ENCODE data around the gene RIT2.

The RIT2 gene

GRCh38 chr18:42892181-42892580 lies 223.3 kb downstream of the RIT2 start:
- TF ChIP-seq, protein P1, sequence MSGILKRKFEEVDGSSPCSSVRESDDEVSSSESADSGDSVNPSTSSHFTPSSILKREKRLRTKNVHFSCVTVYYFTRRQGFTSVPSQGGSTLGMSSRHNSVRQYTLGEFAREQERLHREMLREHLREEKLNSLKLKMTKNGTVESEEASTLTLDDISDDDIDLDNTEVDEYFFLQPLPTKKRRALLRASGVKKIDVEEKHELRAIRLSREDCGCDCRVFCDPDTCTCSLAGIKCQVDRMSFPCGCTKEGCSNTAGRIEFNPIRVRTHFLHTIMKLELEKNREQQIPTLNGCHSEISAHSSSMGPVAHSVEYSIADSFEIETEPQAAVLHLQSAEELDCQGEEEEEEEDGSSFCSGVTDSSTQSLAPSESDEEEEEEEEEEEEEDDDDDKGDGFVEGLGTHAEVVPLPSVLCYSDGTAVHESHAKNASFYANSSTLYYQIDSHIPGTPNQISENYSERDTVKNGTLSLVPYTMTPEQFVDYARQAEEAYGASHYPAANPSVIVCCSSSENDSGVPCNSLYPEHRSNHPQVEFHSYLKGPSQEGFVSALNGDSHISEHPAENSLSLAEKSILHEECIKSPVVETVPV (CRISPR knock-in tag; IDR thresholded peaks at IDR 0.05) = 0 out of 2 replicates have a peak, but pooled peaks have one; percentile 37
- TF ChIP-seq ZFP3 (CRISPR knock-in tag; IDR thresholded peaks at IDR 0.05) (peak; percentile 13; the same call in 1 of the 2 replicates), SNAI2 (CRISPR knock-in tag; IDR thresholded peaks at IDR 0.05) (0 out of 2 replicates have a peak, but pooled peaks have one; percentile 29), ISL1 (CRISPR knock-in tag; IDR thresholded peaks at IDR 0.05) (peak; percentile 97), ESRRG (CRISPR knock-in tag; IDR thresholded peaks at IDR 0.05) (no peak), TCF4 (CRISPR knock-in tag; IDR thresholded peaks at IDR 0.05; ENCODE audit: borderline replicate concordance) (0 out of 2 replicates have a peak, but pooled peaks have one; percentile 20), ZFP30 (CRISPR knock-in tag; IDR thresholded peaks at IDR 0.05) (no peak)
- TF ChIP-seq, protein P2, sequence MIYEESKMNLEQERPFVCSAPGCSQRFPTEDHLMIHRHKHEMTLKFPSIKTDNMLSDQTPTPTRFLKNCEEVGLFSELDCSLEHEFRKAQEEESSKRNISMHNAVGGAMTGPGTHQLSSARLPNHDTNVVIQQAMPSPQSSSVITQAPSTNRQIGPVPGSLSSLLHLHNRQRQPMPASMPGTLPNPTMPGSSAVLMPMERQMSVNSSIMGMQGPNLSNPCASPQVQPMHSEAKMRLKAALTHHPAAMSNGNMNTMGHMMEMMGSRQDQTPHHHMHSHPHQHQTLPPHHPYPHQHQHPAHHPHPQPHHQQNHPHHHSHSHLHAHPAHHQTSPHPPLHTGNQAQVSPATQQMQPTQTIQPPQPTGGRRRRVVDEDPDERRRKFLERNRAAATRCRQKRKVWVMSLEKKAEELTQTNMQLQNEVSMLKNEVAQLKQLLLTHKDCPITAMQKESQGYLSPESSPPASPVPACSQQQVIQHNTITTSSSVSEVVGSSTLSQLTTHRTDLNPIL (CRISPR knock-in tag; IDR thresholded peaks at IDR 0.05; ENCODE audit: low read depth) = peak; percentile 82
- ATAC-seq = no peak

GRCh38 chr18:42891705-42892104 lies 223.8 kb downstream of the RIT2 start:
- TF ChIP-seq ARNTL (CRISPR knock-in tag; IDR thresholded peaks at IDR 0.05; ENCODE audit: borderline replicate concordance, low read depth) (no peak), TOX (CRISPR knock-in tag; IDR thresholded peaks at IDR 0.05; ENCODE audit: borderline replicate concordance) (no peak), ZFP3 (CRISPR knock-in tag; IDR thresholded peaks at IDR 0.05) (no peak), ZC3H10 (CRISPR knock-in tag; IDR thresholded peaks at IDR 0.05) (no peak), TSHZ2 (CRISPR knock-in tag; IDR thresholded peaks at IDR 0.05) (no peak)
- ATAC-seq = no peak

DNA sequence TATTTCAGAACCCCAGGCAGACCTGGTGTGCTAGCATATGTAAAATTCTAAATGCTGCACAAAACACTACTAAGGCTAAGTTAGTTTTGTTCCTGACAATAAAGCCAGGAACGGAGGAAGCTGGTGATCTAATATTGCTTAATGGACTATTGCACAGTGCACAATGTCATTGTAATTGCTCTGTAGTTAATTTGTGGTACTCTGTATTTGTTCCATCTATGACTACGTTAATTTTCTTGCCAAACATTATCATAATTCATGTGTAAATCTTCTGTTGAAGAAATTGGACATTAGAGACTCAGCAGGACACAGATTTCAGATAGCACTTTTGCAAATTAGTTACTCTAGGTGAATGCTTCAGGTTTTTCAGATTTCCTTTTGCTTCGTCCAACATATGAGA lies 232.3 kb downstream of the RIT2 start:
- no peak for ATAC-seq
- TF ChIP-seq ARNTL (CRISPR knock-in tag; IDR thresholded peaks at IDR 0.05; ENCODE audit: borderline replicate concordance, low read depth) = no peak
- peak; percentile 88 for TF ChIP-seq ISL1 (CRISPR knock-in tag; IDR thresholded peaks at IDR 0.05)
- no peak for TF ChIP-seq PPARA (CRISPR knock-in tag; IDR thresholded peaks at IDR 0.05; ENCODE audit: borderline replicate concordance)
- TF ChIP-seq OSR1 (CRISPR knock-in tag; IDR thresholded peaks at IDR 0.05) = no peak
- no peak; the same call in 1 of the 2 replicates for TF ChIP-seq GLIS3 (CRISPR knock-in tag; IDR thresholded peaks at IDR 0.05)
- no peak for TF ChIP-seq ZFP30 (CRISPR knock-in tag; IDR thresholded peaks at IDR 0.05)
- no peak for TF ChIP-seq ESRRG (CRISPR knock-in tag; IDR thresholded peaks at IDR 0.05)
- peak; percentile 62; the same call in 1 of the 2 replicates for TF ChIP-seq TSHZ2 (CRISPR knock-in tag; IDR thresholded peaks at IDR 0.05)
- no peak for TF ChIP-seq ZC3H10 (CRISPR knock-in tag; IDR thresholded peaks at IDR 0.05)
- TF ChIP-seq, protein P3, sequence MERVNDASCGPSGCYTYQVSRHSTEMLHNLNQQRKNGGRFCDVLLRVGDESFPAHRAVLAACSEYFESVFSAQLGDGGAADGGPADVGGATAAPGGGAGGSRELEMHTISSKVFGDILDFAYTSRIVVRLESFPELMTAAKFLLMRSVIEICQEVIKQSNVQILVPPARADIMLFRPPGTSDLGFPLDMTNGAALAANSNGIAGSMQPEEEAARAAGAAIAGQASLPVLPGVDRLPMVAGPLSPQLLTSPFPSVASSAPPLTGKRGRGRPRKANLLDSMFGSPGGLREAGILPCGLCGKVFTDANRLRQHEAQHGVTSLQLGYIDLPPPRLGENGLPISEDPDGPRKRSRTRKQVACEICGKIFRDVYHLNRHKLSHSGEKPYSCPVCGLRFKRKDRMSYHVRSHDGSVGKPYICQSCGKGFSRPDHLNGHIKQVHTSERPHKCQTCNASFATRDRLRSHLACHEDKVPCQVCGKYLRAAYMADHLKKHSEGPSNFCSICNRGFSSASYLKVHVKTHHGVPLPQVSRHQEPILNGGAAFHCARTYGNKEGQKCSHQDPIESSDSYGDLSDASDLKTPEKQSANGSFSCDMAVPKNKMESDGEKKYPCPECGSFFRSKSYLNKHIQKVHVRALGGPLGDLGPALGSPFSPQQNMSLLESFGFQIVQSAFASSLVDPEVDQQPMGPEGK (CRISPR knock-in tag; IDR thresholded peaks at IDR 0.05; ENCODE audit: borderline replicate concordance) = no peak
- TF ChIP-seq TOX (CRISPR knock-in tag; IDR thresholded peaks at IDR 0.05; ENCODE audit: borderline replicate concordance) = no peak
- TF ChIP-seq ZNF70 (CRISPR knock-in tag; IDR thresholded peaks at IDR 0.05) = no peak
- TF ChIP-seq, protein P2 (CRISPR knock-in tag; IDR thresholded peaks at IDR 0.05; ENCODE audit: low read depth) = peak; percentile 62
- no peak for TF ChIP-seq RARB (CRISPR knock-in tag; IDR thresholded peaks at IDR 0.05)
- no peak for TF ChIP-seq BACH2 (CRISPR knock-in tag; IDR thresholded peaks at IDR 0.05; ENCODE audit: borderline replicate concordance)
- TF ChIP-seq SNAI2 (CRISPR knock-in tag; IDR thresholded peaks at IDR 0.05) = peak; percentile 71; the same call in 1 of the 2 replicates
- no peak for TF ChIP-seq ZFP3 (CRISPR knock-in tag; IDR thresholded peaks at IDR 0.05)
- no peak for TF ChIP-seq TCF4 (CRISPR knock-in tag; IDR thresholded peaks at IDR 0.05; ENCODE audit: borderline replicate concordance)
- no peak for TF ChIP-seq ZNF565 (CRISPR knock-in tag; conservative IDR thresholded peaks at IDR 0.05; ENCODE audit: low read depth)
- TF ChIP-seq, protein P4, sequence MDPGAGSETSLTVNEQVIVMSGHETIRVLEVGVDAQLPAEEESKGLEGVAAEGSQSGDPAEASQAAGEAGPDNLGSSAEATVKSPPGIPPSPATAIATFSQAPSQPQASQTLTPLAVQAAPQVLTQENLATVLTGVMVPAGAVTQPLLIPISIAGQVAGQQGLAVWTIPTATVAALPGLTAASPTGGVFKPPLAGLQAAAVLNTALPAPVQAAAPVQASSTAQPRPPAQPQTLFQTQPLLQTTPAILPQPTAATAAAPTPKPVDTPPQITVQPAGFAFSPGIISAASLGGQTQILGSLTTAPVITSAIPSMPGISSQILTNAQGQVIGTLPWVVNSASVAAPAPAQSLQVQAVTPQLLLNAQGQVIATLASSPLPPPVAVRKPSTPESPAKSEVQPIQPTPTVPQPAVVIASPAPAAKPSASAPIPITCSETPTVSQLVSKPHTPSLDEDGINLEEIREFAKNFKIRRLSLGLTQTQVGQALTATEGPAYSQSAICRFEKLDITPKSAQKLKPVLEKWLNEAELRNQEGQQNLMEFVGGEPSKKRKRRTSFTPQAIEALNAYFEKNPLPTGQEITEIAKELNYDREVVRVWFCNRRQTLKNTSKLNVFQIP (CRISPR knock-in tag; IDR thresholded peaks at IDR 0.05; ENCODE audit: borderline replicate concordance, low read depth) = no peak
- no peak for TF ChIP-seq ZNF8 (CRISPR knock-in tag; IDR thresholded peaks at IDR 0.05)
- TF ChIP-seq CSDC2 (CRISPR knock-in tag; IDR thresholded peaks at IDR 0.05) = no peak

Data from SK-N-SH treated with all-trans-retinoic acid at 6 μM for 48 hours (cell line).